Stimulated activated CD8-positive, alpha-beta memory T cell treated with anti-CD3 and anti-CD28 coated beads, Interleukin-4, amount 100 ng/mL, for 1 hour (primary cell): ENCODE results near the gene CDC25A.
A peak's percentile ranks its signal among the peaks of the same experiment; 100 is the strongest.

ENCODE experiments used
- DNase-seq, 2 donors: peaks; one replicate each; pipeline ENCODE4 v3.0.0-alpha.2; 2020; ENCODE audit warnings: low read depth in 2 of 2, low spot score in 1 of 2

Gene CDC25A

GRCh38 chr3:48196611-48197010 is 8.4 kb upstream of the CDC25A start:
- DNase-seq, result no peak

GRCh38 chr3:48194446-48195071 is 6.3 kb upstream of the CDC25A start:
- DNase-seq, result no peak

- DNase-seq, result no peak
Measured at GRCh38 chr3:48190911-48191310, 2.7 kb upstream of the CDC25A start.

DNA sequence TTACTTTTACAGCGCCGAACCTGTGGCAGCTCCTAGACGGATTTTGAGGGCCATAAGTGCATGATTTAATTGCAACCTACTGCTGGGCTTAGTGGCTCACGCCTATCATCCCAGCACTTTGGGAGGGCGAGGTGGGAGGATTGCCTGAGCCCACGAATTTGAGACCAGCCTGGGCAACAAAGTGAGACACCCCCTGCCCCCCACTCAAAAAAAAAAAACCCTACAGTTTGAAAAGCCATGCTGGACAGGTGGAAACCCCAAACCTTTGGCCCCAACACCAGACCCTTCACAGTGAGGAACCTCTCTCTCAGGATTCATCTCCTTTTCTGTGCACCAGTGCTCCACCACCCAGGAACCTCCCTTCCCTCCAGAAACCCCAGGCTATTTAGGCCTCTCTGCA is 1.1 kb upstream of the CDC25A start:
- DNase-seq, result no peak

GRCh38 chr3:48187579-48188265 is 495 bp downstream of the CDC25A start:
- peak in 1 of 2 donors; percentile 5 for DNase-seq

GRCh38 chr3:48187301-48187578 is 977 bp downstream of the CDC25A start:
- no peak for DNase-seq

GRCh38 chr3:48186631-48187300 is 1.5 kb downstream of the CDC25A start:
- no peak for DNase-seq

DNA sequence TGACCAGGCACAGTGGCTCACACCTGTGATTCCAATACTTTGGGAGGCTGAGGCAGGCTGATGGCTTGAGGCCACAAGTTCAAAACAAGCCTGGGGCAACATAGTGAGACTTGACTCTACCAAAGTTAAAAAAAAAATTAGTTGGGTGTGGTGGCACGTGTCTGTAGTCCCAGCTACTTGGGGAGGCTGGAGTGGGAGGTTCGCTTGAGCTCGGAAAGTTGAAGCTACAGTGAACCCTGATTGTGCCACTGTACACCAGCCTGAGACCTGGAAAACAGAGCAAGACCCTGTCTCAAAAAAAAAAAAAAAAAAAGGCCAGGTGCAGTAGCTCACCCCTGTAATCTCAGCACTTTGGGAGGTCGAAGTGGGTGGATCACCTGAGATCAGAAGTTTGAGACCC is 3.1 kb downstream of the CDC25A start:
- no peak for DNase-seq

DNA sequence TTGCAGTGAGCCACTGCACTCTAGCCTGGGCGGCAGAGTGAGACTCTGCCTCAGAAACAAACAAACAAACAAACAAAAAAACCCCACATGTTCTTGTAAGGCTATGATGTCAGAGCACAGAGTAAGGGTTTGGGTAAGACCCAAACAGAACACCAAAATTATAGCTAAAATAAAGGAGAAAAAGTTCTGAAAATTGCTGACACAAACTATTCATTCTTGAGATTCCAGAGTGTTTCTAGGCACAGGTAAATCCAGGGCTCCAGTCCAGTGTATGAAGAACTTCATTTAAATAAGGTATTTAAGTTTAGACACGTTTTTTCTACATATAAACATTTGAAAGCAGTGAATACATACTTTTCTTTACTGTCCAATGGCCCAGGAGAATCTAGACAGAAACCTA is 3.9 kb downstream of the CDC25A start:
- no peak for DNase-seq

- no peak for DNase-seq
Measured at GRCh38 chr3:48180531-48181253, 7.5 kb downstream of the CDC25A start.

- no peak for DNase-seq
Measured at GRCh38 chr3:48180021-48180420, 8.2 kb downstream of the CDC25A start.

GRCh38 chr3:48178072-48178471 is 10.1 kb downstream of the CDC25A start:
- DNase-seq, result no peak

DNA sequence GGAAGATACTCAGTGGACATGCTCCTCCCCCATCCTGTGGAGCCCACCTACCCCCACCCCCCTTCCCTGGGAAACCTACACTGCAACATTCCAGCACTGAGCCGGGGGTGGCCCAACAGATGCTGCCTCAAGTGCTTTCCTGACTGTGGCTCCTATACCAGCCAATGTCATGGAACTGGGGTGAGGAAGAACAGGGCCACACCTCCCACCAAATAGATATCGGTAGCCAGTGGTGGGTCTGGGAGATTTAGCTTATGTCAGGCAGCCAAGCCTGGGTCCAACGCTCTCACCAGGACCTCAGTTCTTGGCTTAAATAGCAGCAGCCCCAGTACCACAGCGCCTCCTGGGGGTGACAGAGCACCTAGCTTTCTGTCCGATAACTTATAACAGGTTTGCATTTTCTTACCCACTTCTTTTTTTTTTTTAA is 30.3 kb downstream of the CDC25A start:
- DNase-seq, result peak in 1 of 2 donors; percentile 9

- DNase-seq, result no peak
Measured at GRCh38 chr3:48157202-48157840, 30.9 kb downstream of the CDC25A start.

DNA sequence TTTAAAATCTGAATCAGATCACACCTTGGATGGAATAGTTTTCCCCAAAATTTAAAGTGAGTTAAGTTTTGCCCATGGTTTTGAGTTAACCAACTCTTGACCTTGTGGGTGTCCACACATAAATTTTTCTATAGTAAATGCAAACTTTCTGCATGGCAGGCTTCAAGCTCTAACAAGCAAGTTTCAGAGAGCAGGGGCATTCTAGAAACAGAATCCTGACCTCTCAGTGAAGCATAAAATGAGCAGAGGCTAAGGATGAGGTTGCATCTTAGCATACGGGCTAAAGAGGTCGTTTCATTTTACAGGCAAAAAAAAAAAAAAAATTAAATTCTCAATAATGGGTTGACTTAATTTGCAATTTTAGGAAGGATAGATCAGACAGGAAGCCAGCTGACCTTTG is 32.1 kb downstream of the CDC25A start:
- no peak for DNase-seq

- DNase-seq, result no peak
Measured at GRCh38 chr3:48155122-48155521, 33.1 kb downstream of the CDC25A start.

DNA sequence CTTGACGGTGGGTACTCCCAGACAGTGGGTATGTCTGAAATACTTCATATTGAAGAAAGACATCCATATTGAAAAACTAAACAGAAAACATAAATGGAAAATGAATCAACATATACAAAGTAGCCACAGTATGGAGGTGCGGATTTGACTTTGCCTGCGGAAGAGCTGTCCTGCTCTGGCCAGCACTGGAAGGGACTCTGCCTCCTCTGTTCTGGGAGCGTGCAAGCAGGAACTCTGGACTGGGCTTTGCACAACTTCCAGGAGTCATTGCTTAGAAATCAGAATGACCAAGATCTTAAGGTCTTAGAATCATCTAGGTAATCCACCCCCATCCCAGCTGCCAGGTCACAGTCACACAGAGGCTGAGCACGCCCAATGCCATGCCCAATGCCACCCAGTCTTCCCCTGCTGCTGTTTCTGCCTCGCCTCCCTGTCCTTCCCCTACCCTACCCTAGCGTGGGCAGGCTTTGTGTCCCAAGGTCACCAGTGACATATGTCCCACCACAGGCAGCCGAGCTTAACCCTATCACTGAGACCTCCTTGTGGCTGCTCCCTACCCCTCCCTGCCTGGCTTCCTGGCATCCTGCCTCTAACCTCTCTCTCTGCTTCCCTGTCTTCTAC is 36.3 kb downstream of the CDC25A start:
- DNase-seq, result no peak

- DNase-seq, result peak in 1 of 2 donors; percentile 11
Measured at GRCh38 chr3:48151058-48151806, 37.0 kb downstream of the CDC25A start.

- DNase-seq, result no peak
Measured at GRCh38 chr3:48143992-48144391, 44.2 kb downstream of the CDC25A start.

DNA sequence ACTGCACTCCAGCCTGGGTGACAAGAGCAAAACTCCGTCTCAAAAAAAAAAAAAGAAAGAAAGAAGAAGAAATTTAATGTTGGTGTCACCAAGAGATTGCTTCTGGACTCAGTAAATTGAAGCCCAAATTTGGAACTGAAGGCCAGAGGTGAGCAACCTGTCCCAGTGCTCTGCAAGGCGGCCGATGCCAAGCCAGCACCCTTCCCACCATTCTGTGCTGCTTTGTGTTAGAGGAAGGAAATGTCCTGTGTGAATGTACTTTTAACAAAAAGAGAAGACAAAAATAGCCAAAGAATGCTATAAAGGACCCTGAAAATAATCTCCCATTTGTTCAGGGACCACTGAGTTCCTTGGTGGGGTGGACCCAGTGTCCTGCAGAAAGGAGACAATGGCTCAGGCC is 44.6 kb downstream of the CDC25A start:
- DNase-seq, result no peak
